GM12872 (cell line): Measurements from ENCODE around the gene MAML3.

ENCODE experiments used
- CTCF ChIP-seq: IDR thresholded peaks from 3 replicates; pipeline ENCODE4 v1.5.1; 2011; ENCODE audit warnings: low read depth, mild to moderate bottlenecking, low read length, moderate library complexity; ENCODE audit not compliant: insufficient read depth

Gene MAML3

GRCh38 chr4:140125374-140125773, 28.6 kb downstream of the MAML3 start:
- TF ChIP-seq CTCF = no peak

GRCh38 chr4:140123666-140124377, 30.2 kb downstream of the MAML3 start:
- no peak for TF ChIP-seq CTCF

GRCh38 chr4:140122891-140123290, 31.1 kb downstream of the MAML3 start:
- no peak for TF ChIP-seq CTCF

- TF ChIP-seq CTCF = no peak
Measured at GRCh38 chr4:140121646-140122045, 32.3 kb downstream of the MAML3 start.

- no peak for TF ChIP-seq CTCF
Measured at GRCh38 chr4:140118931-140119640, 34.9 kb downstream of the MAML3 start.

- no peak for TF ChIP-seq CTCF
Measured at GRCh38 chr4:140117947-140118346, 36.0 kb downstream of the MAML3 start.

GRCh38 chr4:140116442-140117104, 37.4 kb downstream of the MAML3 start:
- TF ChIP-seq CTCF = no peak
